SK-N-SH treated with all-trans-retinoic acid at 6 μM for 48 hours (cell line): ENCODE measurements around the gene INSYN1.

Source experiments
- ATAC-seq: fragments of 200-7000 bp; cut with Tn5 transposase; 3 replicates; pipeline ENCODE4 v1.9.1; 2020; ENCODE audit warnings: mild to moderate bottlenecking, moderate library complexity
- ARNTL ChIP-seq: fragments of 450-650 bp; formaldehyde crosslinking; IDR thresholded peaks from 2 replicates; pipeline ENCODE4 v1.5.0; 2020; ENCODE audit warnings: low read depth, mild to moderate bottlenecking, moderate library complexity, borderline replicate concordance
- ESRRG ChIP-seq: fragments of 250-450 bp; sonication (Bioruptor Pico); IDR thresholded peaks from 2 replicates; pipeline ENCODE4 v1.6.1; 2021; ENCODE audit warnings: mild to moderate bottlenecking
- GLIS3 ChIP-seq: fragments of 250-450 bp; sonication (Bioruptor Pico); IDR thresholded peaks from 2 replicates; pipeline ENCODE4 v1.5.0; 2020; ENCODE audit warnings: mild to moderate bottlenecking, moderate library complexity
- OSR1 ChIP-seq: fragments of 250-450 bp; sonication (Bioruptor Pico); IDR thresholded peaks from 2 replicates; pipeline ENCODE4 v1.8.0; 2022; ENCODE audit warnings: moderate library complexity, mild to moderate bottlenecking, inconsistent platforms
- PPARA ChIP-seq: fragments of 250-450 bp; sonication (Bioruptor Pico); IDR thresholded peaks from 2 replicates; pipeline ENCODE4 v1.5.0; 2020; ENCODE audit warnings: mild to moderate bottlenecking, borderline replicate concordance
- RARB ChIP-seq: fragments of 250-450 bp; sonication (Bioruptor Pico); IDR thresholded peaks from 2 replicates; pipeline ENCODE4 v1.8.0; 2021; ENCODE audit warnings: mild to moderate bottlenecking, moderate library complexity
- SNAI2 ChIP-seq: fragments of 250-450 bp; sonication (Bioruptor Pico); IDR thresholded peaks from 2 replicates; pipeline ENCODE4 v1.5.0; 2020; ENCODE audit warnings: mild to moderate bottlenecking, moderate library complexity
- TCF4 ChIP-seq: fragments of 250-450 bp; sonication (Bioruptor Pico); IDR thresholded peaks from 2 replicates; pipeline ENCODE4 v1.8.0; 2021; ENCODE audit warnings: mild to moderate bottlenecking, moderate library complexity, borderline replicate concordance
- TOX ChIP-seq: fragments of 250-450 bp; sonication (Bioruptor Pico); IDR thresholded peaks from 2 replicates; pipeline ENCODE4 v1.8.0; 2021; ENCODE audit warnings: mild to moderate bottlenecking, moderate library complexity, borderline replicate concordance
- ZC3H10 ChIP-seq: fragments of 250-450 bp; sonication (Bioruptor Pico); IDR thresholded peaks from 2 replicates; pipeline ENCODE4 v1.5.1; 2021; ENCODE audit warnings: mild to moderate bottlenecking, moderate library complexity
- ZFP3 ChIP-seq: fragments of 250-450 bp; sonication (Bioruptor Pico); IDR thresholded peaks from 2 replicates; pipeline ENCODE4 v1.5.0; 2020; ENCODE audit warnings: mild to moderate bottlenecking, moderate library complexity
- ZNF565 ChIP-seq: fragments of 450-650 bp; formaldehyde crosslinking; conservative IDR thresholded peaks from 2 replicates; pipeline ENCODE4 v1.5.0; 2020; ENCODE audit warnings: low read depth, mild to moderate bottlenecking, moderate library complexity
- ZNF70 ChIP-seq: fragments of 450-650 bp; formaldehyde crosslinking; IDR thresholded peaks from 2 replicates; pipeline ENCODE4 v1.5.0; 2020; ENCODE audit warnings: mild to moderate bottlenecking, moderate library complexity
- ZNF8 ChIP-seq: fragments of 450-650 bp; formaldehyde crosslinking; IDR thresholded peaks from 2 replicates; pipeline ENCODE4 v1.5.0; 2020; ENCODE audit warnings: mild to moderate bottlenecking, moderate library complexity
- TF ChIP-seq, protein P1 (sequence below): fragments of 250-450 bp; sonication (Bioruptor Pico); IDR thresholded peaks from 2 replicates; pipeline ENCODE4 v1.8.0; 2020; ENCODE audit warnings: mild to moderate bottlenecking, moderate library complexity, borderline replicate concordance
- TF ChIP-seq, protein P2 (sequence below): fragments of 250-450 bp; sonication (Bioruptor Pico); IDR thresholded peaks from 2 replicates; pipeline ENCODE4 v1.5.1; 2021; ENCODE audit warnings: mild to moderate bottlenecking, moderate library complexity
- TF ChIP-seq, protein P3 (sequence below): fragments of 250-450 bp; sonication (Bioruptor Pico); IDR thresholded peaks from 2 replicates; pipeline ENCODE4 v1.5.0; 2020; ENCODE audit warnings: mild to moderate bottlenecking, moderate library complexity
- TF ChIP-seq, protein P4 (sequence below): fragments of 250-450 bp; sonication (Bioruptor Pico); IDR thresholded peaks from 2 replicates; pipeline ENCODE4 v1.8.0; 2021; ENCODE audit warnings: low read depth, mild to moderate bottlenecking, moderate library complexity, borderline replicate concordance
- TF ChIP-seq, protein P5 (sequence below): fragments of 250-450 bp; sonication (Bioruptor Pico); IDR thresholded peaks from 2 replicates; pipeline ENCODE4 v1.5.1; 2020; ENCODE audit warnings: low read depth, mild to moderate bottlenecking, moderate library complexity

INSYN1 gene

DNA sequence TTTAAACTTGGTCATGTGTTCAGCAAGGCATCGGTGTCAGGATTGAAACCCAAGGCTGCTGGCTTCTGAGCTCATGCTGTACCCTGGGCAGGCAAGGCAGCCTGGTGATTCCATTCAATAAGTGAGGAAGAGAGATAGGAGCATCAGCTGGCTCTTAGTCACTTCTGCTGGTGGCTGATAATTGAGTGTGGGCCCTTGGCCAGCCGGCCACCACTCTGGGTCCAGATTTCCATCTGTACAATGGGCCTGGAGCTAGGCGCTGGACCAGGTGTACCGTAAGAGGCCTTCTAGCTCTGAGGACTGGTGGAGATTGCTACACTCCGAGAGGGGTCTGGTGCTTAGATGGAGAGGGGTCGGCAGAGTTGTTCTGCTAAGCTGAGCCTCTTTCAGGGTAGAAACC, 64.7 kb downstream of the INSYN1 start:
- TF ChIP-seq OSR1 (CRISPR knock-in tag) (no peak), PPARA (CRISPR knock-in tag) (no peak), TCF4 (CRISPR knock-in tag) (no peak), GLIS3 (CRISPR knock-in tag) (no peak), ZNF565 (no peak), ZNF70 (CRISPR knock-in tag) (no peak), ZFP3 (no peak), ESRRG (no peak), SNAI2 (CRISPR knock-in tag) (no peak), ZC3H10 (CRISPR knock-in tag) (no peak)
- TF ChIP-seq, protein P1, sequence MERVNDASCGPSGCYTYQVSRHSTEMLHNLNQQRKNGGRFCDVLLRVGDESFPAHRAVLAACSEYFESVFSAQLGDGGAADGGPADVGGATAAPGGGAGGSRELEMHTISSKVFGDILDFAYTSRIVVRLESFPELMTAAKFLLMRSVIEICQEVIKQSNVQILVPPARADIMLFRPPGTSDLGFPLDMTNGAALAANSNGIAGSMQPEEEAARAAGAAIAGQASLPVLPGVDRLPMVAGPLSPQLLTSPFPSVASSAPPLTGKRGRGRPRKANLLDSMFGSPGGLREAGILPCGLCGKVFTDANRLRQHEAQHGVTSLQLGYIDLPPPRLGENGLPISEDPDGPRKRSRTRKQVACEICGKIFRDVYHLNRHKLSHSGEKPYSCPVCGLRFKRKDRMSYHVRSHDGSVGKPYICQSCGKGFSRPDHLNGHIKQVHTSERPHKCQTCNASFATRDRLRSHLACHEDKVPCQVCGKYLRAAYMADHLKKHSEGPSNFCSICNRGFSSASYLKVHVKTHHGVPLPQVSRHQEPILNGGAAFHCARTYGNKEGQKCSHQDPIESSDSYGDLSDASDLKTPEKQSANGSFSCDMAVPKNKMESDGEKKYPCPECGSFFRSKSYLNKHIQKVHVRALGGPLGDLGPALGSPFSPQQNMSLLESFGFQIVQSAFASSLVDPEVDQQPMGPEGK (CRISPR knock-in tag) = no peak
- TF ChIP-seq, protein P2, sequence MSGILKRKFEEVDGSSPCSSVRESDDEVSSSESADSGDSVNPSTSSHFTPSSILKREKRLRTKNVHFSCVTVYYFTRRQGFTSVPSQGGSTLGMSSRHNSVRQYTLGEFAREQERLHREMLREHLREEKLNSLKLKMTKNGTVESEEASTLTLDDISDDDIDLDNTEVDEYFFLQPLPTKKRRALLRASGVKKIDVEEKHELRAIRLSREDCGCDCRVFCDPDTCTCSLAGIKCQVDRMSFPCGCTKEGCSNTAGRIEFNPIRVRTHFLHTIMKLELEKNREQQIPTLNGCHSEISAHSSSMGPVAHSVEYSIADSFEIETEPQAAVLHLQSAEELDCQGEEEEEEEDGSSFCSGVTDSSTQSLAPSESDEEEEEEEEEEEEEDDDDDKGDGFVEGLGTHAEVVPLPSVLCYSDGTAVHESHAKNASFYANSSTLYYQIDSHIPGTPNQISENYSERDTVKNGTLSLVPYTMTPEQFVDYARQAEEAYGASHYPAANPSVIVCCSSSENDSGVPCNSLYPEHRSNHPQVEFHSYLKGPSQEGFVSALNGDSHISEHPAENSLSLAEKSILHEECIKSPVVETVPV (CRISPR knock-in tag) = no peak
- no peak for ATAC-seq

DNA sequence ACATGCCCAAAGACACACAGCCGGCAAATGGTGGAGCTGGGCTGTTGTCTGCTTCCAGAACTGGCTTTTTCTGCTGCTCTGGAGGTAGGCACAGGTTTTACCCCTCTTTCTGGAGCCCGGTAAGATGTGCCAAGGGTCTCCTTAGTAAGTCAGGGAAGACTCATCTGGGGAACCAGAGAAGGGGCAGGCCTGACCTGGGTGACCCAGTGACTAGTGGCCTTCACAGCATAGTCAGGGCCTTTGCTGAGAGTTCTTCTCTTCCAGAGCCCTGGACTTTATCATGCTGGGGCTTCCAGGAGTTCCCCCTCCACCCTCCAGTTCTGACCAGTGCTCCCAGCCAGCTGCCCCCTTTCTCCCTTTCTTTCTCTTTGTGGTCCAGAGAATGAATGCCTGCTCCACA, 65.8 kb downstream of the INSYN1 start:
- TF ChIP-seq ESRRG (no peak), SNAI2 (CRISPR knock-in tag) (no peak), ZFP3 (no peak), TOX (CRISPR knock-in tag) (no peak), PPARA (CRISPR knock-in tag) (no peak), ZNF8 (CRISPR knock-in tag) (no peak), RARB (no peak), ARNTL (CRISPR knock-in tag) (no peak)
- TF ChIP-seq, protein P3, sequence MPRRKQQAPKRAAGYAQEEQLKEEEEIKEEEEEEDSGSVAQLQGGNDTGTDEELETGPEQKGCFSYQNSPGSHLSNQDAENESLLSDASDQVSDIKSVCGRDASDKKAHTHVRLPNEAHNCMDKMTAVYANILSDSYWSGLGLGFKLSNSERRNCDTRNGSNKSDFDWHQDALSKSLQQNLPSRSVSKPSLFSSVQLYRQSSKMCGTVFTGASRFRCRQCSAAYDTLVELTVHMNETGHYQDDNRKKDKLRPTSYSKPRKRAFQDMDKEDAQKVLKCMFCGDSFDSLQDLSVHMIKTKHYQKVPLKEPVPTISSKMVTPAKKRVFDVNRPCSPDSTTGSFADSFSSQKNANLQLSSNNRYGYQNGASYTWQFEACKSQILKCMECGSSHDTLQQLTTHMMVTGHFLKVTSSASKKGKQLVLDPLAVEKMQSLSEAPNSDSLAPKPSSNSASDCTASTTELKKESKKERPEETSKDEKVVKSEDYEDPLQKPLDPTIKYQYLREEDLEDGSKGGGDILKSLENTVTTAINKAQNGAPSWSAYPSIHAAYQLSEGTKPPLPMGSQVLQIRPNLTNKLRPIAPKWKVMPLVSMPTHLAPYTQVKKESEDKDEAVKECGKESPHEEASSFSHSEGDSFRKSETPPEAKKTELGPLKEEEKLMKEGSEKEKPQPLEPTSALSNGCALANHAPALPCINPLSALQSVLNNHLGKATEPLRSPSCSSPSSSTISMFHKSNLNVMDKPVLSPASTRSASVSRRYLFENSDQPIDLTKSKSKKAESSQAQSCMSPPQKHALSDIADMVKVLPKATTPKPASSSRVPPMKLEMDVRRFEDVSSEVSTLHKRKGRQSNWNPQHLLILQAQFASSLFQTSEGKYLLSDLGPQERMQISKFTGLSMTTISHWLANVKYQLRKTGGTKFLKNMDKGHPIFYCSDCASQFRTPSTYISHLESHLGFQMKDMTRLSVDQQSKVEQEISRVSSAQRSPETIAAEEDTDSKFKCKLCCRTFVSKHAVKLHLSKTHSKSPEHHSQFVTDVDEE (CRISPR knock-in tag) = no peak
- TF ChIP-seq, protein P4, sequence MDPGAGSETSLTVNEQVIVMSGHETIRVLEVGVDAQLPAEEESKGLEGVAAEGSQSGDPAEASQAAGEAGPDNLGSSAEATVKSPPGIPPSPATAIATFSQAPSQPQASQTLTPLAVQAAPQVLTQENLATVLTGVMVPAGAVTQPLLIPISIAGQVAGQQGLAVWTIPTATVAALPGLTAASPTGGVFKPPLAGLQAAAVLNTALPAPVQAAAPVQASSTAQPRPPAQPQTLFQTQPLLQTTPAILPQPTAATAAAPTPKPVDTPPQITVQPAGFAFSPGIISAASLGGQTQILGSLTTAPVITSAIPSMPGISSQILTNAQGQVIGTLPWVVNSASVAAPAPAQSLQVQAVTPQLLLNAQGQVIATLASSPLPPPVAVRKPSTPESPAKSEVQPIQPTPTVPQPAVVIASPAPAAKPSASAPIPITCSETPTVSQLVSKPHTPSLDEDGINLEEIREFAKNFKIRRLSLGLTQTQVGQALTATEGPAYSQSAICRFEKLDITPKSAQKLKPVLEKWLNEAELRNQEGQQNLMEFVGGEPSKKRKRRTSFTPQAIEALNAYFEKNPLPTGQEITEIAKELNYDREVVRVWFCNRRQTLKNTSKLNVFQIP (CRISPR knock-in tag) = no peak
- TF ChIP-seq, protein P5, sequence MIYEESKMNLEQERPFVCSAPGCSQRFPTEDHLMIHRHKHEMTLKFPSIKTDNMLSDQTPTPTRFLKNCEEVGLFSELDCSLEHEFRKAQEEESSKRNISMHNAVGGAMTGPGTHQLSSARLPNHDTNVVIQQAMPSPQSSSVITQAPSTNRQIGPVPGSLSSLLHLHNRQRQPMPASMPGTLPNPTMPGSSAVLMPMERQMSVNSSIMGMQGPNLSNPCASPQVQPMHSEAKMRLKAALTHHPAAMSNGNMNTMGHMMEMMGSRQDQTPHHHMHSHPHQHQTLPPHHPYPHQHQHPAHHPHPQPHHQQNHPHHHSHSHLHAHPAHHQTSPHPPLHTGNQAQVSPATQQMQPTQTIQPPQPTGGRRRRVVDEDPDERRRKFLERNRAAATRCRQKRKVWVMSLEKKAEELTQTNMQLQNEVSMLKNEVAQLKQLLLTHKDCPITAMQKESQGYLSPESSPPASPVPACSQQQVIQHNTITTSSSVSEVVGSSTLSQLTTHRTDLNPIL (CRISPR knock-in tag) = no peak
- TF ChIP-seq, protein P2 (CRISPR knock-in tag) = no peak
- ATAC-seq = no peak

DNA sequence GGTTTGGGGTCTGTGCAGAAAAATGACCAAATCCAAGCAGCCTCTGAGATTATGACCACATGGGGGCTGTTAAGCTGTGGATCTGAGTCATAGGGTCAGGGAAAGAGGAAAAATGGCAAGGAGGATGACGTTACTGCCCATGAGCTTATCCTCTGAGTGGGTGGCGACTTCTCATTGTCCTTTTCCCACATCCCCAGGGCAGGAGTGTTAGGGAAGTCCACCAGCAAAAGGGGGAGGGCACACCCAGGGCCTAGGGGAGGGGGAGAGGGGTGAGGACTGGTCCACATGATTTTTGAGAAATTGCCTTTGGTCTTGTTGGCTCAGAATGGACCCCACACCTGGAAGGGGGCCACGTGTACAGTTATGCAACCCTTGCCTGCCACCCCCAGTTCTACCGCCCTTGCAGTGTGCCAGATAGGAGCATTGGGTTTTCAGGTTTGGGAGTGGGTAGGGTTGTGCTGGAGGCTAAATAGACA, 66.3 kb downstream of the INSYN1 start:
- 0 out of 3 replicates have a peak, but pooled peaks have one; percentile 4 for ATAC-seq
- TF ChIP-seq, protein P2 (CRISPR knock-in tag) = no peak
- TF ChIP-seq OSR1 (CRISPR knock-in tag) (no peak), GLIS3 (CRISPR knock-in tag) (no peak), ZFP3 (no peak), RARB (no peak), TCF4 (CRISPR knock-in tag) (no peak), ESRRG (no peak)
- TF ChIP-seq, protein P3 (CRISPR knock-in tag) = no peak
- TF ChIP-seq, protein P5 (CRISPR knock-in tag) = no peak
